ENCODE measurements around the gene KCTD11. TPM values are rescaled to one million over a fixed set of nuclear protein-coding genes. Genes with fewer than 3 reads are reported as not detected.

Gene KCTD11
- total RNA-seq, 4 donors from 2014 or later = 8.8 to 16.9 (median 10.3) TPM

DNA sequence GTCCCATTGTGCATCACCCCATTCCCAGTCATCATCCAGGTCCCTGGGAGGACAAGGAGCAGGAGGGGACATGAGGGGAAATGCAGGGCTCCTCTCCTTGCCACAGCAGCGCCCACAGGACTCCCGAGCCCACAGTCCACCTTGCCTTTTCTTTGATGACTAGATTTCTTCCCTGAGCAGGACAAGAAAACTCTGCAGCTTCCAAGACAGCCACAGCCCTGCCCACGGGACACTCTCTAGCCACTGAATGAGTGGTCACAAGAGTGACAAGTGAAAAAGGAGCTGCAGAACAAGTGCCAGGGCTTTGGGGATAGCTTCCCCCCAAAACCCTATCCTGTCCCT is 27.6 kb upstream of the KCTD11 start:
- H3K27ac ChIP-seq = no peak overlapping the region
- H3K27me3 ChIP-seq = no peaks in the 10 kb centered on the region
- H3K9me3 ChIP-seq = no peaks in the 10 kb centered on the region
- TF ChIP-seq EP300 (IDR thresholded peaks at IDR 0.05) (no peak), CTCF (IDR thresholded peaks at IDR 0.05) (no peak), POLR2AphosphoS5 (IDR thresholded peaks at IDR 0.05) (no peak), POLR2A (IDR thresholded peaks at IDR 0.05) (no peak)
- no CpG with 5 or more reads among the region's 3 CpGs for WGBS, 2 donors (ENCODE audit: low coverage in 1 of 2)
- peaks cover 0 to 24% (median 8%) of the 10 kb centered on the region in 3 donors for H3K4me1 ChIP-seq
- peaks cover 0 to 77% of the 10 kb centered on the region in 2 donors for H3K36me3 ChIP-seq
- ATAC-seq = no peak
- no peak overlapping the region for H3K4me3 ChIP-seq

DNA sequence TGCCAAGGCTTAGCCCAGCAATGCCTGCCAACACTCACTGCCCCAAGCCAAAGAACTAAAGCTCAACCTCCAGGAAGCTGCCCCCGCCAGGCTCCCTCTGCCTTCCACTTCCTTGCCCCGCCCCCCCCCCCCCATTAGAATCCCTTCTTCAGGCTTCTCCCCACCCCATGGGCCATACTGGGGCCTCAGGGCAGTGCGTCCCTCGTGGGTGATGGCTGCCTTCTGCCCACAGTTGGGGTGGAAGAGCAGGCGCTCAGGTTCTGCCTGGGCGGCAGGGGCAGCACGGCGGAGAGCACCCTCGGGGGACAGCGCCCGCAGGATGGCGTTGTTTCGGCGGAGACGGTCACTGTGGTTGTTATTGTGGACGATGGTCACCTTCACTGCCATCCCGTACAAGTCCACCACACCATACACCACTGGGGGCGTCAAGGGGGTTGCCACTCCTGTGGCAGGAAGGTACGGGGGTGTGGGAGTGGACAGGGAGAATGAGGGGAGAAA is 26.9 kb upstream of the KCTD11 start:
- ATAC-seq = no peak
- Histone ChIP-seq H3K36me3 (peaks cover 0 to 71% of the 10 kb centered on the region in 2 donors), H3K27ac (no peak overlapping the region), H3K4me1 (peaks cover 0 to 26% (median 8%) of the 10 kb centered on the region in 3 donors), H3K9me3 (no peaks in the 10 kb centered on the region), H3K4me3 (no peak overlapping the region), H3K27me3 (no peaks in the 10 kb centered on the region)
- TF ChIP-seq CTCF (IDR thresholded peaks at IDR 0.05) (no peak), POLR2AphosphoS5 (IDR thresholded peaks at IDR 0.05) (no peak), POLR2A (IDR thresholded peaks at IDR 0.05) (no peak), EP300 (IDR thresholded peaks at IDR 0.05) (no peak)
- WGBS, 2 donors (ENCODE audit: low coverage in 1 of 2) = no CpG with 5 or more reads among the region's 19 CpGs

DNA sequence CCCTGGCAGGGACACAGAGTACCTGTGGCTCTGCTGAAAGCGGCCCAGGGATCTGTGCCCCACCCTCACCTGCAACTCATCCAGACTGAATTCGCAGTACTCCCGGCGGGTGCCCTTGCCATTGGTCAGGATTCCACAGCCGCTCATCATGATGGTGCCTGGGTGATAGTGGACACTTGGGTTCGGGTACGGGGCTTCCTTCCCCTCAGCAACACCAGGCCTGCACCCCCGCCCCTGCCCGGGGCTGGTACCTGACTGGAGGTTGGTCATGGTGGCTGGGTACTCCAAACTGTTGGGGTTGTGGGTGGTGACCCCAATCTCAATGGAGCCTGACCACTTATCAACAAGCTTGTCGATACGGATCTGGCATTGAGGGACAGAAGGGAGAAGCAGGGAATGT is 25.8 kb upstream of the KCTD11 start:
- no peaks in the 10 kb centered on the region for H3K27me3 ChIP-seq
- ATAC-seq = no peak
- no peak overlapping the region for H3K4me3 ChIP-seq
- 50 to 62% methylated on average over 1 to 2 of the region's 11 CpGs for WGBS, 2 donors (ENCODE audit: low coverage in 1 of 2)
- peaks cover 0 to 36% (median 14%) of the 10 kb centered on the region in 3 donors for H3K4me1 ChIP-seq
- TF ChIP-seq CTCF (IDR thresholded peaks at IDR 0.05) = no peak
- no peak for TF ChIP-seq POLR2AphosphoS5 (IDR thresholded peaks at IDR 0.05)
- TF ChIP-seq EP300 (IDR thresholded peaks at IDR 0.05) = no peak
- TF ChIP-seq POLR2A (IDR thresholded peaks at IDR 0.05) = no peak
- no peaks in the 10 kb centered on the region for H3K9me3 ChIP-seq
- peaks cover 0 to 60% of the 10 kb centered on the region in 2 donors for H3K36me3 ChIP-seq
- H3K27ac ChIP-seq = no peak overlapping the region

DNA sequence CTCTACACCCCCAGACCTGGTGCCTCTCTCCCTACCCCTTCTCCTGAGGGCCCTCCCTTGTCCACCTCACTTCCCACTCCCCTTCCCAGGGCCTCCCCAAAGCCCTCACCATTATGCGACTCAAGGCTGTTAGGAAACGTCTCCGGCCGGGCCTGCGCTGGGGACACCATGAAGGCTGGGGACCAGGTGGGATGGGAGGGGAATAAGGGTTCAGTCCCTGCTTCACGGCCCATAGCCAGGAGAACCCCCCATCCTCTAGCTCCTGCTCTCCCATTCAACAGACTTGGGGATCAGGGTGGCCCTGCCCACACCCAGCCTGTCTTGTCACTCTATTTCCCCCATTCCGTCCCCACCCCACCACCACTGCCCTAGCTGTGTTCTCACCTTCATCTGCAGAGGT is 24.9 kb upstream of the KCTD11 start:
- Histone ChIP-seq H3K36me3 (peaks cover 0 to 51% of the 10 kb centered on the region in 2 donors), H3K27me3 (no peaks in the 10 kb centered on the region), H3K4me3 (no peak overlapping the region), H3K4me1 (peaks cover 0 to 36% (median 14%) of the 10 kb centered on the region in 3 donors), H3K9me3 (no peaks in the 10 kb centered on the region), H3K27ac (no peak overlapping the region)
- ATAC-seq = no peak
- WGBS, 2 donors (ENCODE audit: low coverage in 1 of 2) = 83% methylated on average over 6 of the region's 7 CpGs; no CpG with 5 or more reads in 1 of the 2 donors
- TF ChIP-seq CTCF (IDR thresholded peaks at IDR 0.05) = no peak
- no peak for TF ChIP-seq POLR2A (IDR thresholded peaks at IDR 0.05)
- TF ChIP-seq POLR2AphosphoS5 (IDR thresholded peaks at IDR 0.05) = no peak
- no peak for TF ChIP-seq EP300 (IDR thresholded peaks at IDR 0.05)

GRCh38 chr17:7327501-7327900 is 24.5 kb upstream of the KCTD11 start:
- TF ChIP-seq CTCF (IDR thresholded peaks at IDR 0.05) (no peak), EP300 (IDR thresholded peaks at IDR 0.05) (no peak), POLR2AphosphoS5 (IDR thresholded peaks at IDR 0.05) (no peak), POLR2A (IDR thresholded peaks at IDR 0.05) (no peak)
- H3K36me3 ChIP-seq = peaks cover 0 to 47% of the 10 kb centered on the region in 2 donors

More at GRCh38 chr17:7327501-7327900, 24.5 kb upstream of the KCTD11 start:
- Histone ChIP-seq H3K27me3 (no peaks in the 10 kb centered on the region), H3K4me1 (peaks cover 0 to 36% (median 14%) of the 10 kb centered on the region in 3 donors), H3K9me3 (no peaks in the 10 kb centered on the region), H3K27ac (no peak overlapping the region), H3K4me3 (no peak overlapping the region)
- ATAC-seq = no peak
- 90% methylated on average over 2 of the region's 17 CpGs; no CpG with 5 or more reads in 1 of the 2 donors for WGBS, 2 donors (ENCODE audit: low coverage in 1 of 2)
